Measurements from ENCODE around the gene PLEKHA1.

PLEKHA1 gene

GRCh38 chr10:122361046-122361445 is 13.5 kb upstream of the PLEKHA1 start:
- no peak overlapping the region for H3K27ac Mint-ChIP-seq
- H3K4me1 Mint-ChIP-seq (ENCODE audit: low read depth) = peaks cover 5% of the 10 kb centered on the region
- H3K27me3 Mint-ChIP-seq = no peaks in the 10 kb centered on the region
- peaks cover 10% of the 10 kb centered on the region for H3K9me3 Mint-ChIP-seq (ENCODE audit: low read depth)
- H3K4me3 Mint-ChIP-seq = no peak overlapping the region
- peaks cover 4% of the 10 kb centered on the region for H3K36me3 Mint-ChIP-seq

DNA sequence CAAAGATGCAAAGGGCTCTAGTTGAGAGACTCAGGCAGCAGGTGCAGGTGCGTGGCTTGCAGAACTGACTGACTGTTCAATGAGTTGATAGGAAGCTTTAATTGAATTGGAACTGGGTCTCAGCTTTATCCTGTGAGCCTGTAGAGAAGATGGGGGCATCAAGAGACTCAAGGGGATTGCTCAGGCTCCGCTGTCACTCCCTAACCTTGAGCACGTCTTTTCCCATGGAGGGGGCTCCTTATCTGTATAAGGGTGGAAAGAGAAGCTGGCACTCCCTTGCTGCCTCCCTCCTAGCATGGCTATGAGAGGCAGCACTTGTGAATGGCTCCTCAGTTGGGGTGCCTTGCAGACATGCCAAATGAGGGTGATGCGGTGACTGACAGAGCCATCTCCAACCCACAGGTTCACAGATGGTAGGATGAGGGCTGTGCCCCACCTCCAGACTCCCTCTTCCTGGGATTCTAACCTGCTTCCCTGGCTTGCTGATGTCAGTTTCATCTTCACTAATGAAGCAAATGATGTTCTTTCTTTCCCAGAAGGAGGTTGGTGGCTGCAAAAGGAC is 12.4 kb upstream of the PLEKHA1 start:
- H3K27ac Mint-ChIP-seq = no peak overlapping the region
- peaks cover 10% of the 10 kb centered on the region for H3K9me3 Mint-ChIP-seq (ENCODE audit: low read depth)
- H3K4me3 Mint-ChIP-seq = no peak overlapping the region
- H3K4me1 Mint-ChIP-seq (ENCODE audit: low read depth) = peaks cover 5% of the 10 kb centered on the region
- H3K27me3 Mint-ChIP-seq = peaks cover 2% of the 10 kb centered on the region
- H3K36me3 Mint-ChIP-seq = peaks cover 4% of the 10 kb centered on the region

GRCh38 chr10:122362621-122363020 is 11.9 kb upstream of the PLEKHA1 start:
- Mint-ChIP-seq H3K36me3 (peaks cover 4% of the 10 kb centered on the region), H3K27me3 (peaks cover 2% of the 10 kb centered on the region), H3K9me3 (ENCODE audit: low read depth) (peaks cover 10% of the 10 kb centered on the region), H3K4me3 (no peak overlapping the region), H3K4me1 (ENCODE audit: low read depth) (peaks cover 5% of the 10 kb centered on the region), H3K27ac (no peak overlapping the region)

DNA sequence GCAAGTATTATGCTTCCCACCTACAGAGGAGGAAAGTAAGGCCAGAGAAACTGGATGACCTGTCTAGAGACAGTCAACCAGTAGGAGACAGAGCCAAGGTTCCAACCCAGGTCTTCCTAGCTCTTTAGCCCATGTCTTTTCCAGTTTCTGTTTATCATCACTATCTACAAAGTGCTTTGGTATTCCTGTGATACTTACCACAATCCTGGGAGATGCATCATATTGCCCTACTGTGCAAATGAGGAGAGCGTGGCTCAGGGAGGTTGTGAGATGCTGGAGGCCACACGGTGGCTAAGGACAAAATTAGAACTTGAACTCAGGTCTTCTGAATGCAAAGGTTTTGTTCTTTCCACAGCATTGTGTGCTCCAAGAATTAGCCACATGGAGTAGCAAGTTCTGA is 11.2 kb upstream of the PLEKHA1 start:
- no peak overlapping the region for H3K4me3 Mint-ChIP-seq
- H3K4me1 Mint-ChIP-seq (ENCODE audit: low read depth) = peaks cover 5% of the 10 kb centered on the region
- peaks cover 6% of the 10 kb centered on the region for H3K9me3 Mint-ChIP-seq (ENCODE audit: low read depth)
- no peak overlapping the region for H3K27ac Mint-ChIP-seq
- peaks cover 1% of the 10 kb centered on the region for H3K36me3 Mint-ChIP-seq
- H3K27me3 Mint-ChIP-seq = peaks cover 2% of the 10 kb centered on the region

- peaks cover 2% of the 10 kb centered on the region for H3K27me3 Mint-ChIP-seq
- H3K4me3 Mint-ChIP-seq = no peak overlapping the region
- no peak overlapping the region for H3K27ac Mint-ChIP-seq
- peaks cover 5% of the 10 kb centered on the region for H3K4me1 Mint-ChIP-seq (ENCODE audit: low read depth)
- peaks cover under 1% of the 10 kb centered on the region for H3K9me3 Mint-ChIP-seq (ENCODE audit: low read depth)
- no peaks in the 10 kb centered on the region for H3K36me3 Mint-ChIP-seq
Observed at GRCh38 chr10:122363722-122364463, 10.6 kb upstream of the PLEKHA1 start.

GRCh38 chr10:122368502-122369254 is 5.8 kb upstream of the PLEKHA1 start:
- Mint-ChIP-seq H3K4me3 (no peak overlapping the region), H3K9me3 (ENCODE audit: low read depth) (no peaks in the 10 kb centered on the region), H3K4me1 (ENCODE audit: low read depth) (peaks cover 6% of the 10 kb centered on the region), H3K36me3 (no peaks in the 10 kb centered on the region), H3K27ac (no peak overlapping the region), H3K27me3 (peaks cover 3% of the 10 kb centered on the region)

GRCh38 chr10:122373108-122373507 is 1.4 kb upstream of the PLEKHA1 start:
- Mint-ChIP-seq H3K9me3 (ENCODE audit: low read depth) (no peaks in the 10 kb centered on the region), H3K27me3 (peaks cover 1% of the 10 kb centered on the region), H3K36me3 (no peaks in the 10 kb centered on the region), H3K4me1 (ENCODE audit: low read depth) (peaks cover 30% of the 10 kb centered on the region), H3K27ac (no peak overlapping the region), H3K4me3 (peak overlapping the region; percentile 87)

DNA sequence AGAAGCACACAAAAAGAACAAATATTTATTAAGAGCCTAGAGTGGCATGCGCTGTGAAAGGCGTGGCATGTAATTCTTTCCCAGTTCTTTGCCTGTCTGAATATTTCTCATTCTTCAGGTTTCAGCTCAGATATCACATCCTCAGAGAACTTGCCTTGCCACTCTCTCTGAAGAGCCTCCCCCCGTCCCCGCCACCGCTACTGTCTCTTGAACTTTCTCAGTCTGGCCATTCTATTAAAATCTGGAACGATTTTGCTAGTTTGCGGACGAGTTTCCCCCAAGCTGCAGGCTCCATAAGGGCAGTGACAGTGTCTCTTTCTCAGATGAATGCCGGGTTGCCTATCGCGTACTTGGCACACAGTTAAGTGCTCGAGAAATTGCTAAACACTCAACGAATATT is 787 bp upstream of the PLEKHA1 start:
- Mint-ChIP-seq H3K36me3 (no peaks in the 10 kb centered on the region), H3K4me3 (peak overlapping the region; percentile 87), H3K27me3 (peaks cover 1% of the 10 kb centered on the region), H3K9me3 (ENCODE audit: low read depth) (no peaks in the 10 kb centered on the region), H3K4me1 (ENCODE audit: low read depth) (peaks cover 34% of the 10 kb centered on the region), H3K27ac (peak overlapping the region; percentile 47)

DNA sequence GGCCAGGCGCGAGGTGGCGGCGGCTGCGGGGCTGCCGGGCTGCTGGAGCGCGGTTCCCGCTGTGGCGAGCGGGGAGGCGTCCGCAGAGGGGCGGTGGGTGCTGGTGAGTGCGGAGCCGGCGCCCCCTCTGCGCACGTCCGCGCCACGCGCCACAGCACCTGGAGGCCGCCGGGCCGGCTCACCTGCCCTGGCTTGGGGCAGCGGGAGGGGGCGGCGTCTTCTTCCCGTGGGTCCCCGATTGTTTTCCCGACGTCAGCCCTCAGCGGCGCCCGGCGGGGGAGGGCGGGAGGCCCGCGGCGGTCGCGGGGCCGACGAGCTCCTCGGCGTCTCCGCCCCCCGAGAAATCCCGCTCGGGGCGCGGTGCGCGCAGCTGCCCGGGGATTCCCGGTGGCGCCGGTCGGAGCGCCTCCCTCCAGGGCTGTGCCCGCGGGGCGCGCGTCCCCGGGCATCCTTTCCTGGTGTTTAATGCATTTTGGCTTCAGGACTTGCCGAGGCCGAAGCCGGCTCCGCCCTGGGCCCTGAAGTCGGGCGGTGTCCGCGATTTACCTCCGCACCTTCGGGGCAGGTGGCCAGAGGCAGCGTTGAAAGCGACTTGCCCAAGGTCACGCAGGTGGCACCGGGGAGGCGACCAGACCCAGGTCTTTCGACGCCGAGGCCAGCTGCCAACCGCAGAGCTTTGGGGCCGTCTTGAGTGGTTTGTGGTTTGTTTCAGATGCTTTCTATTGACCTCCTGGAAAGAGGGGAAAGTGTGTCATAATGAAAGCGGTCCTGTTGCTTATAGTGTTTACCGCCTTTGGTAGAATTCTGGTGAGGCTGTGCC is 561 bp downstream of the PLEKHA1 start:
- H3K36me3 Mint-ChIP-seq = peaks cover 7% of the 10 kb centered on the region
- peaks cover 4% of the 10 kb centered on the region for H3K9me3 Mint-ChIP-seq (ENCODE audit: low read depth)
- peak overlapping the region; percentile 95 for H3K4me3 Mint-ChIP-seq
- H3K27me3 Mint-ChIP-seq = no peaks in the 10 kb centered on the region
- peak overlapping the region; percentile 98 for H3K27ac Mint-ChIP-seq
- peaks cover 48% of the 10 kb centered on the region for H3K4me1 Mint-ChIP-seq (ENCODE audit: low read depth)

GRCh38 chr10:122375679-122376160 is 1.2 kb downstream of the PLEKHA1 start:
- peaks cover 54% of the 10 kb centered on the region for H3K4me1 Mint-ChIP-seq (ENCODE audit: low read depth)

DNA sequence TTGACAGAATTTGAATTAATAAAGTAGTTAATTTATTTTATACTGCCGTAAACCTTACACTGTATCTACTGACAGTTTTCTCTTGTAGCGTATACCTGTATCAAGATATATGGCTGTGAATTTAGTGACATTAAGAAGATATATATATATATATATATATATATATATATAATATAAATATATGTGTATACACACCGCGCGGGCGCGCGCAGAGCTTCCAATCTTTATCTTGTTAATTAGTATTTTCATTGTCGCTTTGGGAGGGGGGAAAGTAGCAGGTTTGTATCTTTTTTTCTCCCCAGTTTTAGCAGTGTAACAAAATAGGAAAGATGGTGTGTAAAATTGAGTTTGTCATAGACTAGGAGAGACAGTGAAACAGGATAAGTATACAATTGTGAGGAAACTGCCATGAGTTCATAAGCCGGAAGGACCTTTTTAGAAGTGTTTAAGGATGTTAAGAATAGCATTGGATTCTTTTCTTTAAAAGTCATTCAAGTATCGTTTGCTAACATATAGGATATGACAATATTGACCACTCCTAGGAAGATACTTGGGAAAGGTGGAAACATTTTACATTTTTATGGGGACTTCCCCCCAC is 2.0 kb downstream of the PLEKHA1 start:
- peak overlapping the region; percentile 95 for H3K4me3 Mint-ChIP-seq
- no peaks in the 10 kb centered on the region for H3K27me3 Mint-ChIP-seq
- peaks cover 7% of the 10 kb centered on the region for H3K9me3 Mint-ChIP-seq (ENCODE audit: low read depth)
- no peak overlapping the region for H3K27ac Mint-ChIP-seq
- H3K36me3 Mint-ChIP-seq = peaks cover 11% of the 10 kb centered on the region
- H3K4me1 Mint-ChIP-seq (ENCODE audit: low read depth) = peaks cover 60% of the 10 kb centered on the region

More at GRCh38 chr10:122375679-122376160, 1.2 kb downstream of the PLEKHA1 start:
- Mint-ChIP-seq H3K9me3 (ENCODE audit: low read depth) (peaks cover 7% of the 10 kb centered on the region), H3K4me3 (peak overlapping the region; percentile 95), H3K27me3 (no peaks in the 10 kb centered on the region), H3K27ac (peak overlapping the region; percentile 98), H3K36me3 (peaks cover 11% of the 10 kb centered on the region)

DNA sequence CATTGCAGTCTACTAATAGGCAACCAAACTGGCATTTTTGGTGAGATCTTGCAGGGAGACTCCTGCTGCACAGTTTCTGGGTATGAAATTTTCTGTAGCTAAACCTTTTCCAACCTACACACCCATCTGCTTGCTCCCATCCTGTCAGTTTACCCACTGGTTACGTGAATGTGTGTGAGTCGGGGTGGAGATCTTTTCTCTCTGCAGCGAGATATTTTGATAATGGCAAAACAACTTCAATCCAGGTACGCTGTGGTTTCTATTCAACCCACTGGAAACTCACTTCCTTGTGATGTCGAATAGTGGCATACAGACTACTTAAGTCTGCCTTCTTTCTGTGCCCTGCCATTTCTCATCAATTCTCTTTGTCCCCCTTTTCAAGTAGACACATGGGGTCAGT is 4.5 kb downstream of the PLEKHA1 start:
- H3K27me3 Mint-ChIP-seq = no peaks in the 10 kb centered on the region
- H3K9me3 Mint-ChIP-seq (ENCODE audit: low read depth) = peaks cover 7% of the 10 kb centered on the region
- peaks cover 71% of the 10 kb centered on the region for H3K4me1 Mint-ChIP-seq (ENCODE audit: low read depth)
- peak overlapping the region; percentile 46 for H3K27ac Mint-ChIP-seq
- peak overlapping the region; percentile 67 for H3K4me3 Mint-ChIP-seq
- H3K36me3 Mint-ChIP-seq = peaks cover 11% of the 10 kb centered on the region

DNA sequence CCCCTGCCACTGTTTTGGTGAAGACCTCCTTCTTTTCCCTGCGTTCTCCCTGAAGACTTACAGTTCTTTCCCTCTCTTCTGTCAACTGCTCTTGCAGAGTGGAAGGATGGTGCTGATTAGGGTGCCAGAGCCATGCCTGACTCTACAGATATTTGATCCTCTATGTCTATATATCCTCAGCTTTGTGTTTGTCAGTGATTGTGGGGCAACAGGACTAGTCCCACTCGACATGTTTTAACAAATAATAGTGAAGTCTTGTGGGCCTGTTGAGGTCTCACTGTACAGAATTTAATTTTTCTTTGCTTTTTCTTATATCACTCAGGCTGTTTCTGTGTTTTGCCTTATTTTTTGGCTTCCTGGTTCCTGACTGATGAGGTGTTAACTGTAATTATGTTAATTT is 5.0 kb downstream of the PLEKHA1 start:
- H3K36me3 Mint-ChIP-seq = peaks cover 11% of the 10 kb centered on the region
- peak overlapping the region; percentile 46 for H3K27ac Mint-ChIP-seq
- H3K27me3 Mint-ChIP-seq = no peaks in the 10 kb centered on the region
- H3K4me3 Mint-ChIP-seq = peak overlapping the region; percentile 67
- H3K4me1 Mint-ChIP-seq (ENCODE audit: low read depth) = peaks cover 70% of the 10 kb centered on the region
- H3K9me3 Mint-ChIP-seq (ENCODE audit: low read depth) = peaks cover 7% of the 10 kb centered on the region

- Mint-ChIP-seq H3K4me1 (ENCODE audit: low read depth) (peaks cover 67% of the 10 kb centered on the region), H3K27ac (no peak overlapping the region), H3K9me3 (ENCODE audit: low read depth) (peaks cover 7% of the 10 kb centered on the region), H3K27me3 (no peaks in the 10 kb centered on the region), H3K36me3 (peaks cover 11% of the 10 kb centered on the region), H3K4me3 (no peak overlapping the region)
Observed at GRCh38 chr10:122380703-122381102, 6.2 kb downstream of the PLEKHA1 start.
